GM18909 (cell line): Measurements from ENCODE around the gene CCNG1.
A peak's percentile ranks its signal among the peaks of the same experiment; 100 is the strongest.

ENCODE experiments used
- ATAC-seq: cut with Tn5 transposase; IDR thresholded peaks from one replicate; pipeline ENCODE4 v1.9.1; 2021; ENCODE audit warnings: mild to moderate bottlenecking; ENCODE audit not compliant: unreplicated experiment, poor library complexity

CCNG1 gene

GRCh38 chr5:163478126-163478981 is 41.0 kb downstream of the CCNG1 start:
- no peak for ATAC-seq

- no peak for ATAC-seq
Observed at GRCh38 chr5:163478982-163479271, 41.5 kb downstream of the CCNG1 start.

- ATAC-seq: peak; percentile 62
Observed at GRCh38 chr5:163489055-163489744, 51.8 kb downstream of the CCNG1 start.

GRCh38 chr5:163489745-163490075 is 52.3 kb downstream of the CCNG1 start:
- no peak for ATAC-seq
